Left lung (tissue), 10 donors: ENCODE data around the gene AMZ1. TPM values are rescaled to one million over a fixed set of nuclear protein-coding genes. Genes with fewer than 3 reads are reported as not detected.
A peak's percentile ranks its signal among the peaks of the same experiment; 100 is the strongest.

ENCODE experiments used
- ATAC-seq: fragments of 200-7000 bp; cut with Tn5 transposase; one replicate; pipeline ENCODE4 v1.9.1; 2020; ENCODE audit warnings: moderate library complexity
- DNase-seq, 4 donors: peaks; one replicate each; pipeline ENCODE4 v3.0.0-alpha.2; 2013 to 2020
- H3K27ac ChIP-seq, 2 donors: fragments of 200-600 bp; sonication (generic) in 1 of 2; one replicate each; pipeline versions ENCODE4 v1.5.0 to v1.8.0; 2020 to 2021
- H3K27me3 ChIP-seq, 2 donors: fragments of 200-600 bp; sonication (generic) in 1 of 2; one replicate each; pipeline versions ENCODE4 v1.5.0 to v1.8.0; 2020 to 2021
- H3K36me3 ChIP-seq, 2 donors: fragments of 200-600 bp; sonication (generic) in 1 of 2; one replicate each; pipeline versions ENCODE4 v1.5.0 to v1.8.0; 2020 to 2021
- H3K4me1 ChIP-seq, 2 donors: fragments of 200-600 bp; one replicate each; pipeline ENCODE4 v1.8.0; 2021
- H3K4me3 ChIP-seq, 2 donors: fragments of 200-600 bp; sonication (generic) in 1 of 2; one replicate each; pipeline versions ENCODE4 v1.5.0 to v1.8.0; 2020 to 2021; ENCODE audit warnings: mild to moderate bottlenecking in 1 of 2
- H3K9me3 ChIP-seq, 2 donors: fragments of 200-600 bp; sonication (generic) in 1 of 2; one replicate each; pipeline versions ENCODE4 v1.5.0 to v1.8.0; 2020 to 2021
- intact Hi-C, 2 donors: fragments of 100-400 bp; cut with DNase I; formaldehyde crosslinking; loops; one replicate each; pipeline versions ENCODE4 v1.11.2 to v1.14.2; 2022
- polyA plus RNA-seq, 6 donors: library from polyadenylated mRNA; unstranded; fragments of 120-200 nt; gene quantifications; one replicate each; pipeline ENCODE4 v1.2.1, GENCODE V29; 2013; ENCODE audit not compliant: insufficient read length in 6 of 6
- total RNA-seq, 2 donors: library from RNA; stranded (reverse); fragmentation: NEBNext Ultra II Directional; extraction: Animal tissue kit (Norgen Biotek cat#: 25700); gene quantifications; one replicate each; pipeline ENCODE4 v1.2.1, GENCODE V29; 2021
- TF ChIP-seq, protein P1 (sequence below), 2 donors: fragments of 200-600 bp; sonication (generic) in 1 of 2; IDR thresholded peaks; one replicate each; pipeline versions ENCODE4 v1.5.0 to v1.8.0; 2021; ENCODE audit warnings: antibody characterized with exemption in 2 of 2
- donor health status: DM: no; HTN: yes; CAD: no.
- donor health status: DM: no; HTN: no; CAD: no.

AMZ1 gene
- total and polyA plus RNA-seq, 8 donors = 0.13 to 1.7 (median 0.71) TPM

DNA sequence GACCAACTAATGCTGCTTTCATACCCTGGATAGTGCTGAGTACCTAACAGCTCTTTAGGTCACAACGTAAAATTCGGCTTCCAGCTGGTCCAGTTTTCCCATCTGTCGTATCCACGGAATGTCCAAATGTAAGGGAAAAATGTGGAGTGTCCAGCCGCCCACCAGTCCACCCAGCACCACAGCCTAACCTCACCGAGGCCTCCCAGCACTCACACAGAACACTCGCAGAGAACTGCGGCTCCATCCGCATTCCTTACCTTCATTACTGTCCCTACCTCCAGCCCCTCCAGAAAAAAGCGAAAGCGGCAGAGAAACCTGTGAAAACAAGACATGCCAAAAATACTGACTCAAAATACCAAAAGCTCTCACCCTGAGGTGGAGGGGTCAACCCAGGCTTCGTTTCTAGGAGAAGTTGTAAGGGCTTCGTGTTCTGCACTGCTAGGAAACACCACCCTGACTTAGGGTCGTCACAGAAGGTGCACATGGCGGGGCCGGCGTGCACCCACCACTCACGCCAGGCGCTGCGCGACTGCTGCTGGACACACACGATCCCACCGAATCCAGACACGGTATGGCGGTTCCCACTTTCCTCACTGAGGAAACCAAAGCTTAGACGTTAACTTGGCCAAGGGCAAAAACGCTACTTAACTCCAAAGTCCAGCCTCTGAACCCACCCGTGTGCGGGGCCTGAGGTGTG, 73.9 kb downstream of the AMZ1 start:
- ATAC-seq (no peak), DNase-seq (no peak)
- Histone ChIP-seq H3K4me1 (peaks cover 28 to 62% of the 10 kb centered on the region in 2 donors), H3K4me3 (no peak overlapping the region), H3K9me3 (no peaks in the 10 kb centered on the region), H3K27ac (peak overlapping the region; percentile 79 to 92), H3K36me3 (no peaks in the 10 kb centered on the region), H3K27me3 (no peaks in the 10 kb centered on the region)
- TF ChIP-seq, protein P1, sequence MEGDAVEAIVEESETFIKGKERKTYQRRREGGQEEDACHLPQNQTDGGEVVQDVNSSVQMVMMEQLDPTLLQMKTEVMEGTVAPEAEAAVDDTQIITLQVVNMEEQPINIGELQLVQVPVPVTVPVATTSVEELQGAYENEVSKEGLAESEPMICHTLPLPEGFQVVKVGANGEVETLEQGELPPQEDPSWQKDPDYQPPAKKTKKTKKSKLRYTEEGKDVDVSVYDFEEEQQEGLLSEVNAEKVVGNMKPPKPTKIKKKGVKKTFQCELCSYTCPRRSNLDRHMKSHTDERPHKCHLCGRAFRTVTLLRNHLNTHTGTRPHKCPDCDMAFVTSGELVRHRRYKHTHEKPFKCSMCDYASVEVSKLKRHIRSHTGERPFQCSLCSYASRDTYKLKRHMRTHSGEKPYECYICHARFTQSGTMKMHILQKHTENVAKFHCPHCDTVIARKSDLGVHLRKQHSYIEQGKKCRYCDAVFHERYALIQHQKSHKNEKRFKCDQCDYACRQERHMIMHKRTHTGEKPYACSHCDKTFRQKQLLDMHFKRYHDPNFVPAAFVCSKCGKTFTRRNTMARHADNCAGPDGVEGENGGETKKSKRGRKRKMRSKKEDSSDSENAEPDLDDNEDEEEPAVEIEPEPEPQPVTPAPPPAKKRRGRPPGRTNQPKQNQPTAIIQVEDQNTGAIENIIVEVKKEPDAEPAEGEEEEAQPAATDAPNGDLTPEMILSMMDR (IDR thresholded peaks at IDR 0.05) = no peak
- intact Hi-C loops = no loop called here

DNA sequence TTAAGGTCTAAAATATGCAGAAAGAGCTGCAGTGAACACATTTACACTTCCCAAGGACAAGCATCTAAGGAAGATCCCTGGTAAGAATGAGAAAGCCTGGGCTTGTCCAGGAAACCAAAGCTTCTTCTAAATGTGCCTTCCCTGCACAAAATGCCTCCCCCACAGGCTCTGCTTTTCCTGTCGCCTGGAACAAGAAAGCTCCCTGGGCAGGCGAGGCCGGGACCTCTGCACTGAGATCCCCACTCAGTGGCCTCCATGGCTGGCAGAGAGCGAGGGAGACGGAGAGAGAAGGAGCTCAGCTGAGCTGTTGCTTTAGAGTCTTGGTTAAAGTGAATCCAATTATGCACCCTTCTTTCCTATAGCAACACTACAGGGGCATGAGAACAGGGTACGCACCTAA, 75.6 kb downstream of the AMZ1 start:
- Histone ChIP-seq H3K4me3 (no peak overlapping the region), H3K9me3 (no peaks in the 10 kb centered on the region), H3K27me3 (no peaks in the 10 kb centered on the region), H3K4me1 (peaks cover 17 to 47% of the 10 kb centered on the region in 2 donors), H3K27ac (peak overlapping the region; percentile 79 to 92), H3K36me3 (no peaks in the 10 kb centered on the region)
- DNase-seq (no peak), ATAC-seq (no peak)
- intact Hi-C loops = no loop called here
- TF ChIP-seq, protein P1 (IDR thresholded peaks at IDR 0.05) = no peak

DNA sequence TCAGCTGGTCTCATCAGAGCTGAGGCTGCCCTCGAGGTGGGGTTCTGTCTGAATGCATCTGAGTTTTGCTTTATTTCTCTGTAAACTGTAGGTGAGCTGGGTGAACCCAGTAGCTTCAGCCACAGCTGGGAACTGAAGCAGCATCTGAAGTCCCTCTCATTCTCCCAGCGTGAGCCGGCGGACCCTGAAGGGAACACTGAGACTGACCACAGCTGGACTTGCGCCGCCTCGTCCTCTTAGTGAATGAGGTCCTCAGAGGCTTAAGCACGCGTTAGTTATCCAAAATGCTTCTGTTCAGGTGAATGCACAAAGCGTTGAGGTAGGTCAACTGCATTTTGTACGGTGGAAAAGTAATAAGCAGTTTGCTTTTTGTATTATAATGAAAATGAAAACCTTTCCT, 76.6 kb downstream of the AMZ1 start:
- ATAC-seq = no peak
- no peak overlapping the region for H3K27ac ChIP-seq
- TF ChIP-seq, protein P1 (IDR thresholded peaks at IDR 0.05) = no peak

More for the DNA sequence above, 76.6 kb downstream of the AMZ1 start:
- DNase-seq = no peak
- intact Hi-C loops = no loop called here
- Histone ChIP-seq H3K27me3 (no peaks in the 10 kb centered on the region), H3K4me3 (no peak overlapping the region), H3K36me3 (no peaks in the 10 kb centered on the region), H3K9me3 (no peaks in the 10 kb centered on the region), H3K4me1 (peaks cover 8 to 37% of the 10 kb centered on the region in 2 donors)

Other genes starting within 250 kb of the AMZ1 start
- not detected for gene GRIFIN, start 211.8 kb upstream of the AMZ1 start, total RNA-seq
- gene GRIFIN, start 211.8 kb upstream of the AMZ1 start, polyA plus RNA-seq = under 1 TPM in 3 of 6 donors, not detected in 3; 0.22 to 0.31 (median 0.26) TPM
- gene LFNG, start 168.4 kb upstream of the AMZ1 start, total RNA-seq = 10 to 100 TPM; 38.0 to 59.2 TPM
- gene LFNG, start 168.4 kb upstream of the AMZ1 start, polyA plus RNA-seq = 10 to 100 TPM in 3 of 6 donors, 1 to 10 TPM in 3; 5.2 to 12.5 (median 9.9) TPM
- gene BRAT1, start 132.7 kb upstream of the AMZ1 start, total RNA-seq = 10 to 100 TPM; 22.5 to 24.7 TPM
- 10 to 100 TPM; 26.2 to 41.4 (median 29.2) TPM for gene BRAT1, start 132.7 kb upstream of the AMZ1 start, polyA plus RNA-seq
- gene IQCE, start 129.2 kb upstream of the AMZ1 start, total RNA-seq = 10 to 100 TPM; 19.0 to 19.3 TPM
- gene IQCE, start 129.2 kb upstream of the AMZ1 start, polyA plus RNA-seq = 10 to 100 TPM; 14.7 to 25.1 (median 18.3) TPM
- 100 to 1,000 TPM in 1 of 2 donors, 10 to 100 TPM in 1; 82.9 to 105 TPM for gene TTYH3, start 56.2 kb upstream of the AMZ1 start, total RNA-seq
- gene TTYH3, start 56.2 kb upstream of the AMZ1 start, polyA plus RNA-seq = 100 to 1,000 TPM in 4 of 6 donors, 10 to 100 TPM in 2; 93.1 to 153 (median 120) TPM
- gene GNA12, start 156.1 kb downstream of the AMZ1 start, total RNA-seq = 10 to 100 TPM; 48.7 to 55.5 TPM
- 10 to 100 TPM; 50.5 to 67.5 (median 58.0) TPM for gene GNA12, start 156.1 kb downstream of the AMZ1 start, polyA plus RNA-seq